ENCODE data around the gene ZNF407. TPM values are rescaled to one million over a fixed set of nuclear protein-coding genes. Genes with fewer than 3 reads are reported as not detected.

The ZNF407 gene
- total and polyA plus RNA-seq, 12 donors, result 2.5 to 20.2 (median 8.4) TPM

GRCh38 chr18:75037689-75037955 is 440.0 kb downstream of the ZNF407 start:
- no peaks in the 10 kb centered on the region for H3K27me3 ChIP-seq
- H3K36me3 ChIP-seq (replicated peaks in 1 of 2), result no peaks in the 10 kb centered on the region
- no peak overlapping the region for H3K27ac ChIP-seq
- H3K4me1 ChIP-seq (replicated peaks in 1 of 2), result no peaks in the 10 kb centered on the region
- 69 to 93% (median 83%) methylated on average over 3 of the region's 3 CpGs for WGBS, 4 donors
- TF ChIP-seq POLR2A (IDR thresholded peaks at IDR 0.05) (no peak), CTCF (IDR thresholded peaks at IDR 0.05) (no peak)
- H3K9me3 ChIP-seq (replicated peaks in 1 of 3), result no peaks in the 10 kb centered on the region
- DNase-seq, result no peak
- no peak overlapping the region for H3K4me3 ChIP-seq
- intact Hi-C loops (cut with DNase I), result no loop called here

- Histone ChIP-seq H3K4me3 (no peak overlapping the region), H3K36me3 (replicated peaks in 1 of 2) (no peaks in the 10 kb centered on the region), H3K9me3 (replicated peaks in 1 of 3) (no peaks in the 10 kb centered on the region), H3K4me1 (replicated peaks in 1 of 2) (no peaks in the 10 kb centered on the region), H3K27ac (no peak overlapping the region), H3K27me3 (no peaks in the 10 kb centered on the region)
- intact Hi-C loops (cut with DNase I), result no loop called here
- TF ChIP-seq CTCF (IDR thresholded peaks at IDR 0.05), result peak in 5 of 6 experiments; percentile 17 to 47 (median 36)
- TF ChIP-seq POLR2A (IDR thresholded peaks at IDR 0.05), result no peak
- DNase-seq, result no peak
- WGBS, 4 donors, result 86 to 92% (median 89%) methylated on average over 8 of the region's 8 CpGs
Measured at GRCh38 chr18:75041586-75041985, 443.9 kb downstream of the ZNF407 start.

GRCh38 chr18:75043478-75043877 is 445.8 kb downstream of the ZNF407 start:
- no peak for DNase-seq
- WGBS, 4 donors, result 86 to 100% (median 96%) methylated on average over 4 of the region's 4 CpGs
- no peak for TF ChIP-seq CTCF (IDR thresholded peaks at IDR 0.05)
- no peak for TF ChIP-seq POLR2A (IDR thresholded peaks at IDR 0.05)
- Histone ChIP-seq H3K27ac (no peak overlapping the region), H3K27me3 (no peaks in the 10 kb centered on the region), H3K36me3 (replicated peaks in 1 of 2) (no peaks in the 10 kb centered on the region), H3K4me3 (no peak overlapping the region), H3K4me1 (replicated peaks in 1 of 2) (no peaks in the 10 kb centered on the region), H3K9me3 (replicated peaks in 1 of 3) (no peaks in the 10 kb centered on the region)
- intact Hi-C loops (cut with DNase I), result no loop called here

- H3K27ac ChIP-seq, result no peak overlapping the region
- H3K36me3 ChIP-seq (replicated peaks in 1 of 2), result no peaks in the 10 kb centered on the region
- TF ChIP-seq CTCF (IDR thresholded peaks at IDR 0.05) (no peak), POLR2A (IDR thresholded peaks at IDR 0.05) (no peak)
- intact Hi-C loops (cut with DNase I), result no loop called here
- no peak overlapping the region for H3K4me3 ChIP-seq
- no peaks in the 10 kb centered on the region for H3K27me3 ChIP-seq
- H3K9me3 ChIP-seq (replicated peaks in 1 of 3), result no peaks in the 10 kb centered on the region
- 91 to 93% (median 92%) methylated on average over 9 of the region's 9 CpGs for WGBS, 4 donors
- H3K4me1 ChIP-seq (replicated peaks in 1 of 2), result no peaks in the 10 kb centered on the region
- DNase-seq, result no peak
Measured at GRCh38 chr18:75044296-75044695, 446.6 kb downstream of the ZNF407 start.

All from adrenal gland (tissue), 12 donors.